B cell (primary cell): ENCODE measurements around the gene GPR149. TPM values are rescaled to one million over a fixed set of nuclear protein-coding genes. Genes with fewer than 3 reads are reported as not detected.

ENCODE experiments used
- ATAC-seq: fragments of 200-7000 bp; cut with Tn5 transposase; one replicate; pipeline ENCODE4 v1.10.0; 2021; ENCODE audit warnings: low read depth, mild to moderate bottlenecking, moderate number of reproducible peaks, moderate library complexity
- CTCF ChIA-PET: fragments of 350-600 bp; sonication (Branson Sonifier 250); formaldehyde crosslinking; loops from one replicate; lab custom pipeline; 2021; ENCODE audit warnings: antibody characterized with exemption, inconsistent platforms; lab: Charles Lee
- POLR2A ChIA-PET: fragments of 350-600 bp; sonication (Branson Sonifier 250); formaldehyde crosslinking; loops from one replicate; lab custom pipeline; 2021; ENCODE audit warnings: antibody characterized with exemption; lab: Charles Lee
- DNase-seq: peaks from one replicate; pipeline ENCODE4 v3.0.0; 2013
- H2AFZ ChIP-seq: 2 replicates; pipeline ENCODE4 v1.6.1; 2012; ENCODE audit warnings: mild to moderate bottlenecking, low read depth, low read length; ENCODE audit not compliant: insufficient read depth, poor library complexity, severe bottlenecking
- H3K27ac ChIP-seq, 2 donors: 1 replicate in 1 of 2; 2 replicates in 1 of 2; pipeline ENCODE4 v1.5.1; 2012 to 2013; ENCODE audit warnings: low read length in 2 of 2, mild to moderate bottlenecking in 2 of 2, moderate library complexity in 1 of 2
- H3K27me3 ChIP-seq, 4 experiments: fragments of 200-600 bp in 1 of 4; sonication (generic) in 1 of 4; replicated peaks in 1 of 4; 1 replicate in 2 of 4; 2 replicates in 2 of 4; pipeline versions ENCODE4 v1.6.1 to v1.7.0; 2013 to 2016; ENCODE audit warnings: low read length in 3 of 4, mild to moderate bottlenecking in 2 of 4, mixed read lengths in 1 of 4, moderate library complexity in 1 of 4; ENCODE audit not compliant: insufficient read depth in 4 of 4, control insufficient read depth in 3 of 4; ENCODE audit errors: control extremely low read depth in 1 of 4
- H3K36me3 ChIP-seq, 2 experiments: replicated peaks in 1 of 2; 1 replicate in 1 of 2; 2 replicates in 1 of 2; pipeline versions ENCODE4 v1.6.1 to v1.7.1; 2013; ENCODE audit warnings: low read length in 1 of 2; ENCODE audit not compliant: insufficient read depth in 2 of 2, control insufficient read depth in 1 of 2; ENCODE audit errors: control extremely low read depth in 1 of 2, extremely low read depth in 1 of 2
- H3K4me1 ChIP-seq, 2 donors: fragments of 200-600 bp in 1 of 2; sonication (generic) in 1 of 2; 1 replicate in 1 of 2; 2 replicates in 1 of 2; pipeline versions ENCODE4 v1.5.1 to v1.6.1; 2013 to 2017; ENCODE audit warnings: low read length in 2 of 2; ENCODE audit not compliant: control insufficient read depth in 2 of 2, insufficient read depth in 2 of 2
- H3K4me2 ChIP-seq: replicated peaks from 2 replicates; pipeline ENCODE3; 2012; ENCODE audit warnings: mild to moderate bottlenecking, low read depth, low read length; ENCODE audit not compliant: poor library complexity, severe bottlenecking
- H3K4me3 ChIP-seq, 5 experiments: fragments of 200-600 bp in 1 of 5; sonication (generic) in 1 of 5; 1 replicate in 3 of 5; 2 replicates in 2 of 5; pipeline versions ENCODE4 v1.5.1 to v1.7.0; 2011 to 2016; ENCODE audit warnings: low read length in 4 of 5, mild to moderate bottlenecking in 4 of 5, low read depth in 2 of 5, control low read depth in 1 of 5, moderate library complexity in 1 of 5; ENCODE audit not compliant: insufficient read depth in 1 of 5; ENCODE audit errors: control extremely low read depth in 1 of 5, extremely low read depth in 1 of 5
- H3K79me2 ChIP-seq: fragments of 200-600 bp; sonication (generic); one replicate; pipeline ENCODE4 v1.6.0; 2016; ENCODE audit warnings: low read length; ENCODE audit not compliant: control insufficient read depth, insufficient read depth
- H3K9ac ChIP-seq: fragments of 200-600 bp; sonication (generic); 2 replicates; pipeline ENCODE4 v1.6.1; 2017; ENCODE audit warnings: mild to moderate bottlenecking, low read length, moderate library complexity
- H3K9me3 ChIP-seq, 3 donors: one replicate each; pipeline versions ENCODE4 v1.6.1 to v1.7.1; 2013; ENCODE audit warnings: low read length in 2 of 3; ENCODE audit not compliant: control insufficient read depth in 2 of 3, insufficient read depth in 1 of 3; ENCODE audit errors: control extremely low read depth in 1 of 3
- H4K20me1 ChIP-seq: 2 replicates; pipeline ENCODE4 v1.6.0; 2012; ENCODE audit warnings: mild to moderate bottlenecking, low read length; ENCODE audit not compliant: insufficient read depth, control insufficient read depth, poor library complexity, severe bottlenecking
- H3K27ac Mint-ChIP-seq: one replicate; pipeline ENCODE4 v1.8.0; 2021; ENCODE audit warnings: mixed read lengths
- H3K27me3 Mint-ChIP-seq: one replicate; pipeline ENCODE4 v1.8.0; 2021; ENCODE audit warnings: mixed read lengths
- H3K4me1 Mint-ChIP-seq: one replicate; pipeline ENCODE4 v1.8.0; 2021; ENCODE audit warnings: mixed read lengths
- H3K4me3 Mint-ChIP-seq: one replicate; pipeline ENCODE4 v1.8.0; 2021; ENCODE audit warnings: mixed read lengths
- H3K9me3 Mint-ChIP-seq: one replicate; pipeline ENCODE4 v1.8.0; 2022; ENCODE audit warnings: mixed read lengths; ENCODE audit not compliant: insufficient read depth
- CTCF ChIP-seq: fragments of 200-600 bp; IDR thresholded peaks from one replicate; pipeline ENCODE4 v1.8.0; 2022; ENCODE audit warnings: antibody characterized with exemption, mild to moderate bottlenecking
- EZH2 ChIP-seq: IDR thresholded peaks from 2 replicates; pipeline ENCODE4 v1.6.1; 2012; ENCODE audit warnings: borderline replicate concordance, low read depth, mild to moderate bottlenecking, moderate library complexity, low read length; ENCODE audit not compliant: insufficient read depth, poor library complexity, severe bottlenecking
- WGBS: methylation state at CpG from one replicate; pipeline ENCODE4 v1.1.5; 2013; ENCODE audit warnings: missing lambda C conversion rate; ENCODE audit not compliant: insufficient coverage; 5-methylcytosine and 5-hydroxymethylcytosine counted together
- intact Hi-C: fragments of 100-400 bp; cut with micrococcal nuclease; formaldehyde crosslinking; loops from one replicate; pipeline ENCODE4 v1.10.0; 2022
- polyA plus RNA-seq: library from polyadenylated mRNA; depleted of rRNA; stranded (reverse); fragments of >200 nt; gene quantifications from 2 replicates; pipeline ENCODE4 v1.2.3, GENCODE V29; 2012
- small RNA-seq: library from RNA; depleted of rRNA; stranded (forward); fragments of <200 nt; gene quantifications from one replicate; pipeline ENCODE3, GENCODE V24; 2012; ENCODE audit warnings: low replicate concordance, low read depth; ENCODE audit not compliant: insufficient read length
- total RNA-seq, 2 donors: library from RNA; stranded (reverse); fragments of 120-200 nt in 1 of 2; gene quantifications; 1 replicate in 1 of 2; 2 replicates in 1 of 2; pipeline versions ENCODE4 v1.2.3 to v1.2.4, GENCODE V29; 2013 to 2022

The GPR149 gene
- total and polyA plus RNA-seq, 2 donors (not counting 1 experiment from before 2014, with no cell fraction given): not detected

DNA sequence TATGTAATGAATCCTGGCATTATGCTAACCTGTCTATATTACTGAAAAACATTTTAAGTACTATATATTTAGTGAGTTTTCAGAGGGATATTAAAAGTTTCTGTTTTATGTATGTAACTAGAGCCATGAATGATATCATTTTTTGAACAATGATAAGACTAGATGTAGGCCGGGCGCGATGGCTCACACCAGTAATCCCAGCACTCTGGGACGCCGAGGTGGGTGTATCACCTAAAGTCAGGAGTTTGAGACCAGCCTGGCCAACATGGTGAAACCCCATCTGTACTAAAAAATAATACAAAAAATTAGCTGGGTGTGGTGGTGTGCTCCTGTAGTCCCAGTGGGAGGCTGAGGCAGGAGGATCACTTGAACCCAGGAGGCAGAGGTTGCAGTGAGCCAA, 139.8 kb downstream of the GPR149 start:
- Histone ChIP-seq H4K20me1 (no peaks in the 10 kb centered on the region), H3K4me3 (no peak overlapping the region), H3K27ac (no peak overlapping the region), H3K4me2 (no peak overlapping the region), H3K27me3 (no peaks in the 10 kb centered on the region), H3K4me1 (no peaks in the 10 kb centered on the region), H2AFZ (no peak overlapping the region), H3K79me2 (peaks cover 3% of the 10 kb centered on the region), H3K36me3 (peaks cover 22 to 76% of the 10 kb centered on the region in 2 experiments), H3K9me3 (no peaks in the 10 kb centered on the region), H3K9ac (no peak overlapping the region)
- DNase-seq (no peak), ATAC-seq (no peak)
- no CpG with 5 or more reads among the region's 5 CpGs for WGBS
- ChIA-PET POLR2A (no interaction called here), CTCF (no interaction called here)
- TF ChIP-seq EZH2 (no peak), CTCF (no peak)
- Mint-ChIP-seq H3K4me1 (peaks cover 4% of the 10 kb centered on the region), H3K9me3 (no peaks in the 10 kb centered on the region), H3K27me3 (no peaks in the 10 kb centered on the region), H3K27ac (no peak overlapping the region), H3K4me3 (no peak overlapping the region)
- intact Hi-C loops: no loop called here

Small RNAs within 50 kb of the gene (small RNA-seq; reads per million reads assigned to genes)
- not detected for gene RF01210

Other genes with a start within 250 kb of the GPR149 start
- 113 and 132 TPM in 2 replicates for gene DHX36, start 105.7 kb downstream of the GPR149 start, total RNA-seq
- 33.4 and 51.7 TPM in 2 replicates for gene DHX36, start 105.7 kb downstream of the GPR149 start, polyA plus RNA-seq